ENCODE data around the gene ALG1.
"Not testable (repeated sequence)": the region's sequence is repeated elsewhere in the genome, so short reads cannot be mapped to it uniquely, and the experiment has no call there.

Gene ALG1

GRCh38 chr16:5044581-5044980 lies 27.1 kb upstream of the ALG1 start:
- not testable (repeated sequence) for DNase-seq (ENCODE audit: low read depth)

GRCh38 chr16:5045499-5046115 lies 26.0 kb upstream of the ALG1 start:
- DNase-seq (ENCODE audit: low read depth), result no peak

DNA sequence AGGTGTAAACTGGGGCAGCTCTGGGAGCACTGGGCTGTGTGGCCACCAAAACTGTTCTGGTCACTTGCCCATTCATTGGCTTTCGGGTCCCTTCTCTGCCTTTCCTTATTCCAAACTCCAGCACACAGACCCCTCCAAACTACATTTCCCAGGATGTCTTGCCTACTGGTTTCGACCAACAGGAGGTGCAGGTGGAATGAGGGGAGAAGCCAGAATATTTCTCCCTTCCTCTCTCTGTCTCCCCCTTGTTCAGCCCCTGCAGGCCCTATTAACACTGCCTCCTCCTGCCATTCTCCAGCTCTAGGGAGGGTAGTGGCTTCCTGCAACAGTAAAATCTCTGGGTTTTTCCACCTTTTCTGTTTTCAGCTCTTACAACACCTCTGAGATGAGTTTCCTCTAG lies 24.7 kb upstream of the ALG1 start:
- no peak for DNase-seq (ENCODE audit: low read depth)

GRCh38 chr16:5054876-5055865 lies 16.5 kb upstream of the ALG1 start:
- DNase-seq (ENCODE audit: low read depth), result no peak

DNA sequence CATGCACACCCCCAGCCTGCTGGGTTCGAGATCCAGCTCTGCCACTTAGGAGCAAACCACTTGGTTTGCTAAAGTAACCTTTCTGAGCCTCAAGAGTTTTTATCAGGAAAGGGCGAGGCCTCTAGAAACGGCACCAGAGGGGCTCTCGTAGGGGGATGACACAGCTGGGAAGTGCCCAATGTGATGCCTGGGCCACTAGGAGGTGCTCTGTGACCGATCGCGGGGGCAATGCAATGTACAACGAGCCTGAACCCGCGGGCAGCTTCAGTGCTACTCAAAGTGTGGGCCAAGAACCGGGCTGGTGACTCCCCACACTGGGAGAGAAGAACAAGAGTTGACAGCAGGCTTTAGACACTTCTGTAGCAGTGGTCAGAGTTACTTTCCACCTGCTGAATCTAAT lies 15.3 kb upstream of the ALG1 start:
- DNase-seq (ENCODE audit: low read depth), result peak; percentile 47

- DNase-seq (ENCODE audit: low read depth), result peak; percentile 50
Measured at GRCh38 chr16:5058476-5058875, 13.2 kb upstream of the ALG1 start.

DNA sequence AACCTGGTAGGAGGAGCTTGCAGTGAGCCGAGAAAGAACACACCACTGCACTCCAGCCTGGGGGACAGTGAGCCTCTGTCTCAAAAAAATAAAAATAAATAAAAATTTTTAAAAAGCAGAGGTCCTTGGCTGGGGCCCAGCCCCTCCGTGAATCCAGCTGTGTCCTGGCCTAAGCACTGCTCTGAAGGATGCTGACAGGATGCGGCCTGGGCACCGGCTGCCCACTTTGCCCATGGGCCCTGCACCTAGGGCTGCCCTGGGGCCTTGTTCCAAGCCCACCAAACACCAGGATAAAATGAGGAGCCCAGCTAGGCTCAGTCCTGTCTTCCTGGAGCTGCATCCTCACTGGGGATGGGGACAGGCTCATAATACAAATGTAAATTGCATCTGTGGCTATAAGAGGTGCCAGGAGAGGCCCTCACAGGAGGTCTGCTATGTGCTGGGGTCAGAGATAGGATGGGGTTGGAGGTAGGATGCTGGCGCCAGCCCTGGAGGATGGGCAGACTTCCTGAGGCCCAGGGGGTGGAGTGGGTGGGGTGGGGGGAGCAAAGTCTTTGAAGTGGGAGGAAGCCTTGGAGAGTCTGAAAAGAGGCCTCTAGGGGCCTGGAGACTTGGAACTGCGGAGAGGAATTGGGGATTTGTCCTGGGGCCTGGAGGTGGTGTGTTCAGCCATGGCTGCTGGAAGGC lies 12.1 kb upstream of the ALG1 start:
- DNase-seq (ENCODE audit: low read depth), result no peak

DNA sequence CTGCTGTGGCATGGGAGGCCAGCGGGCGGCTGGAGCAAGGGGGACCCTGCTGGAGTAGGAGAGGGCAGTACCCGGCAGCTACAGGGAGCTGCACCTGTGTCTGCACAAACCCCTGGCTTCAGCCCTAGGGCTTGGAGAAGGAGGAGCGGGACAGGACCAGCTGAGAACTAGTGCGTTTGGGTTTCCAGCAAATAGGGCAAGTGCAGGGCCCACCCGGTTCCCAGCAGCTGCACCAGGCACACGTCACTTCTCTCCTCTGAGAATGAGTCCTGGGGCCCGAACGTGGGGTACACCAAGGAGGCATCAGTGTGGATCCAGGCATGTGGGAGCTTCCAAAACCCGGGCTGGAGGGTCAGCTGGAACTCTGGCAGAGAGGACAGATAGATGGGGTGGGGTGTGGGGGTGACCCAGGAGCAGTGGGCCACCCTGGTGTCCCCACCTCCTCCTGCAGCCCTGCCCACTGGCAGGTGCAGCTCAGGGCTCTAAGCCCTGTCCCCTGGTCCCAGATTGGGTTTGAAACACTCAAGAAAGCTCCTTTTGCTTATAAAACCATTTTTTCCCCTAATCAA lies 11.5 kb upstream of the ALG1 start:
- DNase-seq (ENCODE audit: low read depth), result no peak

GRCh38 chr16:5062051-5062450 lies 9.6 kb upstream of the ALG1 start:
- DNase-seq (ENCODE audit: low read depth), result no peak

GRCh38 chr16:5062790-5063765 lies 8.6 kb upstream of the ALG1 start:
- no peak for DNase-seq (ENCODE audit: low read depth)

GRCh38 chr16:5064915-5065314 lies 6.7 kb upstream of the ALG1 start:
- DNase-seq (ENCODE audit: low read depth), result no peak

DNA sequence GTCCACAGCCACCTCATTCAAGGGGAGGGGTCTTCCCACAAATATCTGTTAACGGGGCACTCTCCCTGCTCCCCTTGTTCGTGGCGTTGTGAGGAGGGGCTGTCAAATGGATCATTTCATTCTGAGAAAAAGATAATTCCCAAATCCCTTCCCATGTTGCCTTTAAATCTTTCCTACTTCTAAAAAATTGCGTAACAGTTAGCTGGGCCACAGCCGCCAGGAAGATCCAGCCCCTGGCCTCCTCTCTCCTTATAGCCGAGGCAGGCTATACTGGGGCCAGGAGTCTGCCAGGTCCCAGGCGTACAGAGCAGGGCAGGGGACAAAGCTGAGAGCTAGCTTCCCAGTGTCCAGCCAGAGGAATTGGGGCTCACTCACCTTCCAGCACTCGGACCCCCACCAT lies 6.3 kb upstream of the ALG1 start:
- DNase-seq (ENCODE audit: low read depth), result no peak

DNA sequence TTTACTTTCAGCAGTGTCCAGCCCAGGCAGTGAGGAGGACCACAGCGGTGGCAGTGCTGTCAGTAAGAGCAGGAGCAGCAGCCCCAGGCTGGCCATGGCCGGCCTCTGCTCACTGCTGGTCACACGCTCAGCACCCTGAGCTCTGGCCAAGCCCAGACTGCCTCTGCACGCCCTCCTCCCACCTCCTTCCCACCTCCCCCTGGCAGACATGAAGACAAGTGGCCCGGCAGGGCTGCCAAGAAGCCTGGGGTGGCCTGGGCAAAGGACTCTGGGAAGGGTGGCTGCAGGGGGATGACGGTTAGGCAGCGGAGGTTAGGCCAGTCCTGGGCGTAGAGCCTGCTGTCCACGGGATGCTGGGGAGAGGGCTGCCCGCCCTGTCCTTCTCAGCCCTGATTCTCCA lies 5.8 kb upstream of the ALG1 start, which contains the start of gene C16orf89:
TSS of gene C16orf89 (minus strand) at position 144 of the 400 bp plus-strand sequence. CDS start at position 96, 48 bp downstream.
- no peak for DNase-seq (ENCODE audit: low read depth)

DNA sequence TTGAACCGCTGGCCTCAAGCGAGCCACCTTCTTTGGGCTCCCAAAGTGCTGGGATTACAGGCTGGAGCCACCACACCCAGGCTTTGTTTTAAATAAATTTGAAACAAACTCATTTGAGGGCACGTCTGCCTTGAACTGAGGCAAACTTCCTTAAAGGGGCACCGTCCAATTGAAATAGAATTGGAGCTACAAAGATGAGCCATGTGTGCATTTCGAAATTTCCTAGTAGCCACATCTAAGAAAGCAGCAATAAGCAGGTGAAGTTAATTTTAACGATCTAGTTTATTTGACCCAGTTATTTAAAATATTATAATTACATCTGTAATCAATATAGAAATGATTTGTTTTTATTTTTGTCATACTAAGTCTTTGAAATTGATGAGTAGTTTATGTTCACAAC lies 5.1 kb upstream of the ALG1 start:
- no peak for DNase-seq (ENCODE audit: low read depth)

GRCh38 chr16:5069048-5069447 lies 2.6 kb upstream of the ALG1 start:
- DNase-seq (ENCODE audit: low read depth), result no peak

DNA sequence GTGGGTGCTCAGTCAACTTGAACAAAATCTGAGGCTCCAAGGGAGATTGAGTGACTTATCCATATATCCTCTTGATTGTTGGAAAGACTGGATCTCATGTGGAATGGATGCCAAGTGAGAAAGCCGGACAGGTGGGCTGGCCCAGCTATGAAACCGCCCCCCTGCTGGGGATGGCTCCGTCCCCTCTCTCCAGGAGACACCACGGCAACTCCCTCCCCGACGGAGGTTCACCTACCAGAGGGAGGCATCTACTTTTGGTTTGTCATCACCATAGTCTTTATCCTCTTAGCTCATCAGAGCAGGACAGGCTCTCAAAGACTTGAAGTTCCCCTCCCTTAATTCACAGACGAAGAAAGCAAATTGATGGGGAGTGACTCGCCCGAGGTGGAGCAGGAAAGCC lies 1.8 kb upstream of the ALG1 start:
- no peak for DNase-seq (ENCODE audit: low read depth)

GRCh38 chr16:5070431-5071186 lies 1.0 kb upstream of the ALG1 start:
- DNase-seq (ENCODE audit: low read depth), result no peak

DNA sequence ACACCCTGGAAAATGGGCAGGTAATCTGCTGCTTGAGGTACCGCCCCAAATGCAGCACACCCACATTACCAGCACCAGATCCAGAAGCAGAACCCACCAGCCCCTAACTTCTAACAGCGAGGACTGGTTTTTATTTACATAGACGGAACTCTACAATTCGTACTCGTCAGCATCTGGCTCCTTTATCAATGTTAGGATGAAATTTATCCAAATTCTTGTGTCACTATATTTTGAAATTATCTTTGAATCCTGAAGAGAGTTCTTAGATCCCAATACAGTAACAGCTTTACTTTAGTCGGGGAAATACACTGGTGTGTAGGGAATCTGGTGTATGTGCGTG lies 332 bp upstream of the ALG1 start:
- no peak for DNase-seq (ENCODE audit: low read depth)

DNA sequence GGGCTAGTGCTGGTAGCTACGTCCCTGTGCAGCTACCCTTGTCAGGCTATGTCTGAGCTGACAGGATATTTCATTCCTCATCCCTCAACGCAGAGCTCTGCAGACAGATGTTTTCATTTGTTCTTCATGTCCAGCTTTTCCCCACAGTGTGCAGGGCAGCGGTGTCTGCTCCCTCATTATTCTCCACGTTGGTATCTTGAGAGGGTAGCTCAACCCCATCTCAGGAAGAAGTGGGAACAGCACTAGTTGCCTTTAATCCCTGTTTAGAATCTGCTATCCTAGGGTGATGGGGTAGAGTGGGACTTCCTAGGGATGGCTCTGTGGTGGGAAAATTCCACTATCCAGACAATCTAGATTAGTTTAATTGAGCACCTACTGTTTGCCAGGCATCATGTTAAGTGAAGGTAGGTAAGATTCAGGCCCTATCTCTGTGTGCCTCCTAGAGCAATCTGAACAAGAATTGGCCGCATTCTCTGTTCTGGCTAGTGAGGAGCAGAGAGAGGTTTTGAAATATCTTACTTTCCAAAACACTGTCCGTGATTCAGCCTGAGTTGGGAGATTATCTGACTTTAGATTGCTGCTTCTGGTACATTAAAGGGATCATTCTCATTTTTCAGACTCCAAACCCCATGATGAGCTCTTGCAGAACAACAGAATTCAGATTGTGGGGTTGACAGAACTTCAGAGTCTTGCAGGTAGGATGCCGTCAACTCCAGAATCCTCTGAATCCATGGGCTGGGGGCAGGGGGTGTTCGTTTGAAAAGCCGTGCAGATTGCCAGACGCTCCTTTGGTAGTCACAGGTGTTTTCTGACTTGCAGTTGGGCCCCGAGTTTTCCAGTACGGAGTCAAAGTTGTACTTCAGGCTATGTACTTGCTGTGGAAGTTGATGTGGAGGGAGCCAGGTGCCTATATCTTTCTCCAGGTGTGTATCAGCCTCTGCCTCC lies 963 bp downstream of the ALG1 start:
- DNase-seq (ENCODE audit: low read depth), result no peak

GRCh38 chr16:5073279-5073629 lies 1.6 kb downstream of the ALG1 start:
- DNase-seq (ENCODE audit: low read depth), result peak; percentile 32

Data from ELR (cell line).